Adipocyte (in vitro differentiated cells): ENCODE results near the gene C1orf146.

ENCODE experiments used
- DNase-seq: peaks from one replicate; pipeline ENCODE4 v3.0.0-alpha.2; 2015; ENCODE audit warnings: low read depth
- H3K27me3 ChIP-seq: replicated peaks from 2 replicates; pipeline ENCODE4 v1.7.0; 2013; ENCODE audit warnings: mild to moderate bottlenecking, low read length, moderate library complexity; ENCODE audit not compliant: control insufficient read depth, insufficient read depth
- H3K36me3 ChIP-seq: 2 replicates; pipeline ENCODE4 v1.7.0; 2013; ENCODE audit warnings: low read length, mild to moderate bottlenecking, moderate library complexity; ENCODE audit not compliant: control insufficient read depth, insufficient read depth, severe bottlenecking
- H3K4me1 ChIP-seq: 2 replicates; pipeline ENCODE4 v1.7.0; 2013; ENCODE audit warnings: mild to moderate bottlenecking, low read length, moderate library complexity; ENCODE audit not compliant: control insufficient read depth, insufficient read depth
- H3K4me3 ChIP-seq: 2 replicates; pipeline ENCODE4 v1.7.0; 2013; ENCODE audit warnings: mild to moderate bottlenecking, low read length, moderate library complexity
- H3K9ac ChIP-seq: 2 replicates; pipeline ENCODE4 v1.7.0; 2013; ENCODE audit warnings: mild to moderate bottlenecking, low read length, moderate library complexity
- H3K9me3 ChIP-seq: 2 replicates; pipeline ENCODE4 v1.7.0; 2013; ENCODE audit warnings: mild to moderate bottlenecking, low read length, moderate library complexity; ENCODE audit not compliant: control insufficient read depth

Gene C1orf146, protein sequence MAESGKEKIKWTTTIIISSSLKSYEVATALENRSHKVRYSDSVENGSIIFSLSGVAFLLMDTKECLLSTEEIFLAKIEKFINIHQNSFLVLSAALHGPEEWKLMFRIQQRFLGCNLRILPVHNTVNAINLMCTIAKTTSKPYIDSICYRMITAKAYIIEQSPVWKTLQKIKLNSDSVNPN

DNA sequence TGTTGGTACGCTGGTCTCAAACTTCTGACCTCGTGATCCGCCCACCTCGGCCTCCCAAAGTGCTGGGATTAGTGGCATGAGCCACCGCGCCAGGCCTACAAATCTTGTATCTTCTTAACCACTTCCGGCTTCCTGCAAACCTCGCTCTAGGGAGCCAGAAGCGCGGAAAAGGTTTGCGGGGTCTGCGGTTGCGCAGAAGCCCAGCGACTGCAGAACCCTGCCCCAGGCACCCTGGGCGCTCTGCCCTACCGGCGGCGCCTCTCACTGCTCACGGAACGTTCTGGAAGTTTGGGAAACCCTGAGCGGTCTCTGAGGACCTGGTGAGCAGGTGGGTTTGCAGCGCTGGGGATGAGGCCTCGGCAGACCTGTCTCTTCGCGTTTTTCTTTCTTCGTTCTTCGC is at the start of gene C1orf146:
TSS of gene C1orf146 (plus strand) at position 195 of the 400 bp plus-strand sequence. CDS start 13,506 bp downstream, outside the sequence.
- Histone ChIP-seq H3K27me3 (no peaks in the 10 kb centered on the region), H3K4me1 (no peaks in the 10 kb centered on the region), H3K36me3 (no peaks in the 10 kb centered on the region), H3K4me3 (no peak within 1 kb of the TSS), H3K9ac (no peak within 1 kb of the TSS), H3K9me3 (no peaks in the 10 kb centered on the region)
- DNase-seq, result no peak

- no peaks in the 10 kb centered on the region for H3K27me3 ChIP-seq
- DNase-seq, result no peak
- no peak overlapping the region for H3K4me3 ChIP-seq
- H3K36me3 ChIP-seq, result no peaks in the 10 kb centered on the region
- H3K9ac ChIP-seq, result no peak overlapping the region
- H3K4me1 ChIP-seq, result no peaks in the 10 kb centered on the region
- H3K9me3 ChIP-seq, result no peaks in the 10 kb centered on the region
Observed at GRCh38 chr1:92168657-92169056, 49.1 kb upstream of the C1orf146 start.

DNA sequence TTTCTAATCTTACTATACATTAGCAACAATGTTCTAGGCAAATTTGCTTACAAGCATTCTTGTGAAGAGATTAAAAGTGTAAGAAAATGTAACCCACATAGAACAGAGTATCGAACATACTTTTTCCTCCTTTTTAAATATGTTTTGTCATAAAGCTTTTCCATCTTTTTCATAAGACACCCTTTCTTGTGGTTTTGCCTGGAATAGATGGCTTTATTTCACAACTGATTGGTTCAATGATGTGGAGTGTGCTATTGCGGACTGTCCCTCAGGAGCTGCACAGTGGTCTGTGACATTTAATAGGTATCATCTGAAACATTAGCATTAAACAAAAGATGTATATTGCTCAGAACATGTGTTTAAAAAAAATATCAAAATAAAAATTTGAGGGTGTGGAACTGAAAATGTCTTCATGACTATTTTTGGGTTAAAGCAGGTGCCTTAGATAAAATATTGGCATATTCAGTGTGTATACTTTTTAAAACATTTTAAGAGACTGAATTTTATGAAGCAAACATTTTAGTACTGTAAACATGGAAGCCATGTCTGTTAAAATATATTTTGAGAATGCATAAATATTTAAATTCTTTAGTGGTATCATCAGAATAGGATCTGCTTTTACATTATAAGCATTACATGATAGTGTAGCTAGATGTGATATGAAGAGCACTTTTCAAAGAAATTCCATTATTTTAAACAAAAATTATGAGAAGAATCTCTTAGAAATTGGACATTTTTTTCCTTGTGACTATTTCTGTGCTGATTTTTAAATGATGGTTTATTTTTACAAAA is 48.3 kb upstream of the C1orf146 start:
- Histone ChIP-seq H3K4me1 (no peaks in the 10 kb centered on the region), H3K9me3 (no peaks in the 10 kb centered on the region), H3K4me3 (no peak overlapping the region), H3K36me3 (no peaks in the 10 kb centered on the region), H3K27me3 (no peaks in the 10 kb centered on the region), H3K9ac (no peak overlapping the region)
- no peak for DNase-seq

DNA sequence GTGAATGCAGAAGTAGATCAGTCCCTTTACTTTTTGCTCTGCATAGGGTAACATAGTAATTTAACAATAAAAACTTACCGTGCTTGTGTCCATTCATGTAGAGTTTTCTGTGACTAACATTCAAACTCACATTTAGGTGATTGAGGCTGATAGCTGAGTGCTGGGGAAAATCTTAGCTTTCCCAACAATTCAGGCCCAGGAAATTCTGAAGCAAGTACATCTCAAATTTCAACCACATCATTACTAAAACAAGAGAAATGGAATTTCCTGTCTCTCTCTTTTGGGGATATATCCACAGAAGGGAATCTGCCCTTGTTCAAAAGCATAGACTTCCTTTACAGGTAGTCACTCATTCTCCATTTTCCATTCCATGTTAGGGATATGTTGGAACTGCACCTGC is 33.1 kb upstream of the C1orf146 start:
- H3K4me3 ChIP-seq, result no peak overlapping the region
- no peak overlapping the region for H3K9ac ChIP-seq
- no peaks in the 10 kb centered on the region for H3K9me3 ChIP-seq
- DNase-seq, result peak; percentile 82
- peaks cover 19% of the 10 kb centered on the region for H3K4me1 ChIP-seq
- H3K27me3 ChIP-seq, result no peaks in the 10 kb centered on the region
- H3K36me3 ChIP-seq, result peaks cover 6% of the 10 kb centered on the region

- Histone ChIP-seq H3K9ac (no peak overlapping the region), H3K36me3 (no peaks in the 10 kb centered on the region), H3K27me3 (no peaks in the 10 kb centered on the region), H3K9me3 (no peaks in the 10 kb centered on the region), H3K4me3 (no peak overlapping the region), H3K4me1 (peaks cover 19% of the 10 kb centered on the region)
- DNase-seq, result peak; percentile 57
Observed at GRCh38 chr1:92186081-92186480, 31.6 kb upstream of the C1orf146 start.

DNA sequence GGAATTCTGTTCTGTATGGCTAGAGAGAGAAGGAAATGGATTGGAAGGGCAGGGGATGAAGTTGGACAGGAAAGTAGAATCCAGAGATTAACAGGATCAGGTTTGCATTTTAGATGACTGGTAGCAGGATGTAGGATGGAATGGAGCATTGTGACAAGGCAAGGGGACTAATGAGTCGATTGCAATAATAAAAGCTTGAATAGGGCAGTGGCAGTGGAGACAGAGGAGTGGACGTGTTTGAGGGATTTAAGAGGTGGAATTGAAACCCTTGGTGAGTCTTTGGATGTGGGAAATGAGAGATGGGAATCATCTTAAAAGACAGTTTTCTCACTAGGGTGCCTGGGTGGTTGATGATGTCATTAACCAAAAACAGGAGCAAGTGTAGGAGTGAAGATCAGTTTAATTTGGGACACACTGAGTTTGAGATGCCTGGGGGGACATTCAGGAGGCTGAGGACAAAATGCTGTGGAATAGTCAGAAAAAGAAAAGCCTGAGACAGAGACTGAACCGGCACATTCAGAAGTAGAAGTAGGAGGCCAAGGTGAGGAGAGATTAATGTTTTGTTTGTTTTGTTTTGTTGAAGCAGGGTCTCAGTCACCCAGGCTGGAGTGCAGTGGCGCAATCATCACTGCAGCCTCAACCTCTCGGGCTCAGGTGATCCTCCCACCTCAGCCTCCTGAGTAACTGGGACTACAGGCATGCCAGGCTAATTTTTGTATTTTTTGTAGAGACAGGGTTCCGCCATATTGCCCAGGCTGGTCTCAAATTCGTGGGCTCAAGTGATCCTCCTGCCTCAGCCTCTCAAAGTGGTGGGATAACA is 29.1 kb upstream of the C1orf146 start:
- no peak overlapping the region for H3K9ac ChIP-seq
- no peaks in the 10 kb centered on the region for H3K36me3 ChIP-seq
- no peak overlapping the region for H3K4me3 ChIP-seq
- no peak for DNase-seq
- H3K4me1 ChIP-seq, result peaks cover 19% of the 10 kb centered on the region
- no peaks in the 10 kb centered on the region for H3K27me3 ChIP-seq
- no peaks in the 10 kb centered on the region for H3K9me3 ChIP-seq

- no peaks in the 10 kb centered on the region for H3K27me3 ChIP-seq
- no peak for DNase-seq
Observed at GRCh38 chr1:92191726-92192125, 26.0 kb upstream of the C1orf146 start.

GRCh38 chr1:92192246-92192645 is 25.5 kb upstream of the C1orf146 start:
- Histone ChIP-seq H3K9me3 (no peaks in the 10 kb centered on the region), H3K36me3 (no peaks in the 10 kb centered on the region), H3K4me1 (no peaks in the 10 kb centered on the region), H3K4me3 (no peak overlapping the region), H3K9ac (no peak overlapping the region), H3K27me3 (no peaks in the 10 kb centered on the region)
- DNase-seq, result no peak

More at GRCh38 chr1:92191726-92192125, 26.0 kb upstream of the C1orf146 start:
- H3K4me3 ChIP-seq, result no peak overlapping the region
- no peaks in the 10 kb centered on the region for H3K4me1 ChIP-seq
- no peak overlapping the region for H3K9ac ChIP-seq
- no peaks in the 10 kb centered on the region for H3K36me3 ChIP-seq
- no peaks in the 10 kb centered on the region for H3K9me3 ChIP-seq

- no peak overlapping the region for H3K4me3 ChIP-seq
- H3K4me1 ChIP-seq, result no peaks in the 10 kb centered on the region
- H3K27me3 ChIP-seq, result no peaks in the 10 kb centered on the region
- H3K9me3 ChIP-seq, result no peaks in the 10 kb centered on the region
- DNase-seq, result no peak
- no peaks in the 10 kb centered on the region for H3K36me3 ChIP-seq
- H3K9ac ChIP-seq, result no peak overlapping the region
Observed at GRCh38 chr1:92194511-92194910, 23.2 kb upstream of the C1orf146 start.

DNA sequence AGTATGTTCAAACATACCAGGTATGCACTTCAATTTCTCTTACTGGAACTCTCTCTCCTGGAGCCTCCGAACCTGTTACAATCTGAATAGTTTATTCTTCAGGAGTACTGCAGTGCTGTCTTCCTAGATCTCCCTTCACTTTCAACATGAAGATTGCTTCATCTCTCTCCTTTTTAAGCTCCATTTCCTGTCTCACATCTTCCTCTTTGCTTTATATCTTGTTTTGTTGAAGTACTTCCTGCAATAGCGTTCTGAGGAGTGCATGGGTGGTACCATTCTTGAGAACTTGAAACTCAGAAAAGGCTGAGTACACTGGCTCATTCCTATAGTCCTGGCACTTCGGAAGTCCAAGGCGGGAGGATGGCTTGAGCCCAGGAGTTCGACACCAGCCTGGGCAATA is 15.7 kb upstream of the C1orf146 start:
- Histone ChIP-seq H3K4me3 (no peak overlapping the region), H3K36me3 (no peaks in the 10 kb centered on the region), H3K9me3 (peaks cover 10% of the 10 kb centered on the region), H3K4me1 (no peaks in the 10 kb centered on the region), H3K9ac (no peak overlapping the region), H3K27me3 (no peaks in the 10 kb centered on the region)
- no peak for DNase-seq

DNA sequence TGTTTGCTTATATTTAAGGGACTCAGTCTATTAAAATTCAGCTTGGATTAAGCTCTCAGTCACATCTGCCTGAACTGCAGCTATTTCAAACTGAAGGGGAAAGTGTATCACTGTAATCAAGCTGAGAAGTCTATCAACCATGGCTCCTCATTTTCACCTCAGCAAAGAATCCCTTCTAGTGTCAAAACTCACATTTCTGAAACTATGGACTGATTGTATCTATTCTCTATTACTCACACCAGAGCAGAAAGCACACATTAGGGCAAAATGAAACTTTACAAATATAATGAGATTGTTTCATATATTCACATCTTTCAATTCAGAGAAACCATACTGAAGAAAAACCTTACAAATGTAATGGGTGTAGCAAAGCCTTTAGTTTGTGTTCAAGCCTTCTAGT is 14.6 kb upstream of the C1orf146 start:
- Histone ChIP-seq H3K4me3 (no peak overlapping the region), H3K27me3 (no peaks in the 10 kb centered on the region), H3K9ac (no peak overlapping the region), H3K36me3 (no peaks in the 10 kb centered on the region), H3K4me1 (no peaks in the 10 kb centered on the region), H3K9me3 (peaks cover 13% of the 10 kb centered on the region)
- DNase-seq, result no peak
